Neural cell (in vitro differentiated cells): ENCODE data around the gene MAPK9. TPM values are rescaled to one million over a fixed set of nuclear protein-coding genes. Genes with fewer than 3 reads are reported as not detected.

Experiments used
- H2AFZ ChIP-seq: fragments of 200-600, 300-800 bp; sonication (generic), shearing (Covaris generic); 2 replicates; pipeline ENCODE4 v1.6.0; 2014; ENCODE audit warnings: low read depth, mild to moderate bottlenecking, antibody characterized with exemption, low read length, moderate library complexity
- H3F3A ChIP-seq: fragments of 200-600 bp; shearing (Covaris generic); 2 replicates; pipeline ENCODE4 v1.6.1; 2016; ENCODE audit warnings: mild to moderate bottlenecking, moderate library complexity, mixed read lengths, antibody characterized with exemption, low read length; ENCODE audit not compliant: insufficient read depth, poor library complexity, severe bottlenecking
- H3K27ac ChIP-seq: fragments of 200-600, 300-800 bp; sonication (generic), shearing (Covaris generic); 2 replicates; pipeline ENCODE4 v1.5.1; 2014; ENCODE audit warnings: mild to moderate bottlenecking, low read length, moderate library complexity
- H3K27me3 ChIP-seq: fragments of 300-800, 200-600 bp; sonication (generic), shearing (Covaris generic); 2 replicates; pipeline ENCODE4 v1.6.0; 2014; ENCODE audit warnings: mild to moderate bottlenecking, low read depth, low read length, moderate library complexity; ENCODE audit not compliant: insufficient read depth
- H3K36me3 ChIP-seq: fragments of 300-800, 200-600 bp; sonication (generic), shearing (Covaris generic); 2 replicates; pipeline ENCODE4 v1.5.1; 2014; ENCODE audit warnings: mild to moderate bottlenecking, antibody characterized with exemption, low read length, moderate library complexity; ENCODE audit not compliant: insufficient read depth
- H3K4me2 ChIP-seq: fragments of 300-800, 200-600 bp; sonication (generic), shearing (Covaris generic); 2 replicates; pipeline ENCODE4 v1.6.0; 2014; ENCODE audit warnings: mild to moderate bottlenecking, low read length
- H3K4me3 ChIP-seq: fragments of 300-800, 200-600 bp; sonication (generic), shearing (Covaris generic); 2 replicates; pipeline ENCODE4 v1.5.1; 2014; ENCODE audit warnings: mild to moderate bottlenecking, low read length, moderate library complexity
- H3K79me2 ChIP-seq: fragments of 200-600 bp; shearing (Covaris generic); replicated peaks from 2 replicates; pipeline ENCODE4 v1.6.0; 2014; ENCODE audit warnings: mild to moderate bottlenecking, low read length, moderate library complexity; ENCODE audit not compliant: insufficient read depth
- H3K9ac ChIP-seq: fragments of 300-800, 200-600 bp; sonication (generic), shearing (Covaris generic); 2 replicates; pipeline ENCODE4 v1.6.1; 2016; ENCODE audit warnings: mild to moderate bottlenecking, low read length, mixed read lengths
- H3K9me2 ChIP-seq: fragments of 200-600 bp; shearing (Covaris generic); 2 replicates; pipeline ENCODE4 v1.6.1; 2016; ENCODE audit warnings: mild to moderate bottlenecking, low read length, mixed read lengths; ENCODE audit not compliant: insufficient read depth
- H3K9me3 ChIP-seq: fragments of 200-600, 300-800 bp; sonication (generic), shearing (Covaris generic); 2 replicates; pipeline ENCODE4 v1.6.1; 2016; ENCODE audit warnings: mild to moderate bottlenecking, mixed run types, low read length, moderate library complexity, mixed read lengths
- H4K20me1 ChIP-seq: fragments of 200-600 bp; shearing (Covaris generic); 2 replicates; pipeline ENCODE4 v1.6.1; 2016; ENCODE audit warnings: mild to moderate bottlenecking, mixed run types; ENCODE audit not compliant: insufficient read depth
- CTCF ChIP-seq: fragments of 450-650 bp; IDR thresholded peaks from 2 replicates; pipeline ENCODE4 v1.5.1; 2014; ENCODE audit warnings: antibody characterized with exemption, mild to moderate bottlenecking, moderate library complexity; ENCODE audit not compliant: poor library complexity, severe bottlenecking
- EP300 ChIP-seq: fragments of 450-650 bp; conservative IDR thresholded peaks from 2 replicates; pipeline ENCODE4 v1.6.1; 2014; ENCODE audit warnings: antibody characterized with exemption, mild to moderate bottlenecking, moderate library complexity; ENCODE audit not compliant: poor library complexity, severe bottlenecking
- EZH2 ChIP-seq: fragments of 200-600, 300-800 bp; shearing (Covaris generic), sonication (generic); IDR thresholded peaks from 2 replicates; pipeline ENCODE4 v1.6.1; 2014; ENCODE audit warnings: antibody characterized with exemption, low read length, borderline replicate concordance, mild to moderate bottlenecking; ENCODE audit not compliant: insufficient read depth, poor library complexity, severe bottlenecking
- MXI1 ChIP-seq: fragments of 450-650 bp; conservative IDR thresholded peaks from 2 replicates; pipeline ENCODE4 v1.6.1; 2014; ENCODE audit warnings: antibody characterized with exemption, mild to moderate bottlenecking; ENCODE audit not compliant: poor library complexity, severe bottlenecking
- POLR2AphosphoS5 ChIP-seq: IDR thresholded peaks from 2 replicates; pipeline ENCODE4 v1.6.1; 2012
- RAD21 ChIP-seq: fragments of 450-650 bp; conservative IDR thresholded peaks from 2 replicates; pipeline ENCODE4 v1.6.1; 2014; ENCODE audit warnings: antibody characterized with exemption, mild to moderate bottlenecking, moderate library complexity
- REST ChIP-seq: IDR thresholded peaks from 2 replicates; pipeline ENCODE4 v1.6.1; 2012; ENCODE audit warnings: borderline replicate concordance
- SMC3 ChIP-seq: fragments of 450-650 bp; conservative IDR thresholded peaks from 2 replicates; pipeline ENCODE4 v1.6.1; 2014; ENCODE audit warnings: antibody characterized with exemption, mild to moderate bottlenecking, moderate library complexity; ENCODE audit not compliant: poor library complexity
- TAF1 ChIP-seq: IDR thresholded peaks from 2 replicates; pipeline ENCODE4 v1.6.1; 2012; ENCODE audit warnings: low read depth
- polyA plus RNA-seq: library from polyadenylated mRNA; depleted of rRNA; stranded (reverse); fragments of >200 nt; gene quantifications from 2 replicates; pipeline ENCODE4 v1.2.3, GENCODE V29; 2014

MAPK9 gene
- polyA plus RNA-seq, 1 donor from 2014 or later, result 73.9 TPM

- no peaks in the 10 kb centered on the region for H3K79me2 ChIP-seq
- H3K9me2 ChIP-seq, result no peaks in the 10 kb centered on the region
- H3K4me3 ChIP-seq, result peak overlapping the region; percentile 78
- H3K9me3 ChIP-seq, result no peaks in the 10 kb centered on the region
- peak overlapping the region; percentile 56 for H3K9ac ChIP-seq
- H3K4me2 ChIP-seq, result peak overlapping the region; percentile 62
- no peak overlapping the region for H3K27ac ChIP-seq
- H2AFZ ChIP-seq, result no peak overlapping the region
- no peaks in the 10 kb centered on the region for H3K27me3 ChIP-seq
- H3F3A ChIP-seq, result no peaks in the 10 kb centered on the region
- no peaks in the 10 kb centered on the region for H3K36me3 ChIP-seq
- TF ChIP-seq EP300 (no peak), SMC3 (no peak), EZH2 (no peak), MXI1 (no peak), RAD21 (no peak), REST (no peak), TAF1 (no peak), CTCF (no peak), POLR2AphosphoS5 (no peak)
- no peaks in the 10 kb centered on the region for H4K20me1 ChIP-seq
Observed at GRCh38 chr5:180208038-180208434, 83.8 kb downstream of the MAPK9 start.

- H3K27me3 ChIP-seq, result no peaks in the 10 kb centered on the region
- no peaks in the 10 kb centered on the region for H3K79me2 ChIP-seq
- peak overlapping the region; percentile 78 for H3K4me3 ChIP-seq
- H3K36me3 ChIP-seq, result no peaks in the 10 kb centered on the region
- no peak overlapping the region for H3K9ac ChIP-seq
- no peak overlapping the region for H3K27ac ChIP-seq
- H3K4me2 ChIP-seq, result no peak overlapping the region
- no peaks in the 10 kb centered on the region for H3K9me3 ChIP-seq
- no peaks in the 10 kb centered on the region for H3F3A ChIP-seq
- TF ChIP-seq SMC3, result no peak
- TF ChIP-seq MXI1, result no peak
- no peak for TF ChIP-seq POLR2AphosphoS5
- no peak for TF ChIP-seq REST
- TF ChIP-seq RAD21, result no peak
- no peak for TF ChIP-seq EP300
- TF ChIP-seq TAF1, result no peak
- TF ChIP-seq CTCF, result no peak
- H2AFZ ChIP-seq, result no peak overlapping the region
- H3K9me2 ChIP-seq, result no peaks in the 10 kb centered on the region
- no peaks in the 10 kb centered on the region for H4K20me1 ChIP-seq
Observed at GRCh38 chr5:180207593-180207992, 84.3 kb downstream of the MAPK9 start.
